ENCODE results near the gene UVRAG. TPM values are rescaled to one million over a fixed set of nuclear protein-coding genes. Genes with fewer than 3 reads are reported as not detected.

Gene UVRAG
- total and polyA plus RNA-seq, 10 donors, result 13.8 to 80.8 (median 42.9) TPM

DNA sequence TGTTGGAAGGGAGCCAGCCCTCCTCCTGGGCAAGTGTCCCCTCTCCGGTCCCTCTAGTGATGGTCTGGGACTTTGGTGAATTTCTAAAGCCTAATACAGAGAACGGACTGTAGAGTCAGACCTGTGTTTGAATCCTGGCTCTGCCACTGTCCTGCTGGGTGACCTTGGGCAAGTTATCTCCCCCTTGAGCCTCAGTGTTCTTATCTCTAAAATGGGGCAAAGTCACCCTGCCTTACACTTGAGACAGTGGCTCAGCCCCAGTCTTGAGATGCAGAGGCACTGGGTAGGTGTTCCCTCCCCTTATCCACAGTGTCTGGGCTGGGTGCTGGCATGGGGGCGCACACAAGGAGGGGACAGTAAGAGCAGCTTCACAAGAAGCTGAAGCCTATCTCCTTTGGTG is 25.5 kb upstream of the UVRAG start:
- Histone ChIP-seq H3K27me3 (replicated peaks in 1 of 7) (no peaks in the 10 kb centered on the region), H3K36me3 (peaks cover 0 to 74% (median 0%) of the 10 kb centered on the region in 6 donors), H3K27ac (no peak overlapping the region), H3K4me1 (no peaks in the 10 kb centered on the region), H3K9me3 (no peaks in the 10 kb centered on the region), H3K4me3 (no peak overlapping the region)
- intact Hi-C loops (cut with DNase I; ENCODE audit: low total_unique reads), result no loop called here
- peak; percentile 29 for DNase-seq
- WGBS, 5 donors, result 92 to 100% (median 94%) methylated on average over 1 to 3 of the region's 3 CpGs
- TF ChIP-seq POLR2AphosphoS5 (IDR thresholded peaks at IDR 0.05) (no peak), POLR2A (IDR thresholded peaks at IDR 0.05) (no peak)

DNA sequence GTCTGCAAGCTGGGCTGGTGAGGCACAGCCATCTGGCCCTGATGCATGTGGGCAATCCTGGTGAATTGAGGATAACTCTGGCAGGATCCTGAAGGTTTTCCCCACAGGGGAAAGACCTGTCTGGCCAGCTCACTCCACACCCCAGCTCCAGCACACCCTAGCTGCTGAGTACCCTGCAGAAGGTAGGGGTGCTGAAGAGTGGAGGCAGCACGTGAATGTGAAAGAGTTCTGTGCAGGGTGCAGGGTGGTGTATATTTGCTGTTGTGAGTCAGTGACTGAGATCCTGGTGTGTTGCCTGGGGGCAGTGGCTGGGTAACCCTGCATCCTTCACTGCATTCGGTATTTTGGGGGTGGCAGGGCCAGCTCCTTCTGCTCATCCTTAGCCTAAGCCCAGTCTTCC is 24.0 kb upstream of the UVRAG start:
- H3K27me3 ChIP-seq (replicated peaks in 1 of 7), result no peaks in the 10 kb centered on the region
- DNase-seq, result peak; percentile 40
- H3K4me3 ChIP-seq, result no peak overlapping the region
- H3K9me3 ChIP-seq, result no peaks in the 10 kb centered on the region
- whole genome bisulfite sequencing, 5 donors, result 75 to 94% (median 83%) methylated on average over 1 to 2 of the region's 2 CpGs
- no peaks in the 10 kb centered on the region for H3K4me1 ChIP-seq
- intact Hi-C loops (cut with DNase I; ENCODE audit: low total_unique reads), result no loop called here
- TF ChIP-seq POLR2AphosphoS5 (IDR thresholded peaks at IDR 0.05) (no peak), POLR2A (IDR thresholded peaks at IDR 0.05) (no peak)
- TF ChIP-seq, protein P1, sequence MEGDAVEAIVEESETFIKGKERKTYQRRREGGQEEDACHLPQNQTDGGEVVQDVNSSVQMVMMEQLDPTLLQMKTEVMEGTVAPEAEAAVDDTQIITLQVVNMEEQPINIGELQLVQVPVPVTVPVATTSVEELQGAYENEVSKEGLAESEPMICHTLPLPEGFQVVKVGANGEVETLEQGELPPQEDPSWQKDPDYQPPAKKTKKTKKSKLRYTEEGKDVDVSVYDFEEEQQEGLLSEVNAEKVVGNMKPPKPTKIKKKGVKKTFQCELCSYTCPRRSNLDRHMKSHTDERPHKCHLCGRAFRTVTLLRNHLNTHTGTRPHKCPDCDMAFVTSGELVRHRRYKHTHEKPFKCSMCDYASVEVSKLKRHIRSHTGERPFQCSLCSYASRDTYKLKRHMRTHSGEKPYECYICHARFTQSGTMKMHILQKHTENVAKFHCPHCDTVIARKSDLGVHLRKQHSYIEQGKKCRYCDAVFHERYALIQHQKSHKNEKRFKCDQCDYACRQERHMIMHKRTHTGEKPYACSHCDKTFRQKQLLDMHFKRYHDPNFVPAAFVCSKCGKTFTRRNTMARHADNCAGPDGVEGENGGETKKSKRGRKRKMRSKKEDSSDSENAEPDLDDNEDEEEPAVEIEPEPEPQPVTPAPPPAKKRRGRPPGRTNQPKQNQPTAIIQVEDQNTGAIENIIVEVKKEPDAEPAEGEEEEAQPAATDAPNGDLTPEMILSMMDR (IDR thresholded peaks at IDR 0.05 in 8 of 11, conservative IDR thresholded peaks at IDR 0.05 in 3 of 11), result no peak
- peaks cover 0 to 62% (median 0%) of the 10 kb centered on the region in 6 donors for H3K36me3 ChIP-seq
- no peak overlapping the region for H3K27ac ChIP-seq

DNA sequence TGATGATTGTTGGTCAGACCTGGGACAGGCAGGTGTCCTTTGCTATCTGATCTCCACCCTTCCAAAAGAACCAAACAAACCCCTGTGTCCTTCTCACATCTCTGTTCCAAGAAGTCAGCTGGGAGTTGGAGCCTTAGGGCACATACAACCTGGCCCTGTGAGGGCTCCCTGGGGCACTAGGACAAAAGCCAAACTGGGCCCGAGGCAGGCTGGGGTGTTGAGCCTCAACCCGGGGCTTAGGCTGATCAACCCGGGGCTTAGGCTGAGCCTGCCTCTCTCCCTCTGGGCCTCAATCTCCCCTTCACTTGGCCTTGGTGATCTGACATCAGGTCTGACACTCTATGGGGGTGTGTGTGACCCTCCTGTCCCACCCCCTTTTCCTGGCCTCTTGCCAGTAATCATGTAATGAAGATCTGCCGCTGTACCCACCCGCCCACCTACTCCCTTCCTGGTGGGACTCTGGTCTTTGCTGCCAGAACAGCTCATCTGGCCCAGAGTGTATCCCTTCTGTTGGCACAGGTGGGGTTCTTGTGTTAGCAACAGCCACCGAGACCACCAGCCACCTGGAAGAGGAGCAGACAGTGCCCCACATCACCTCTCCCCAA is 22.8 kb upstream of the UVRAG start:
- Histone ChIP-seq H3K36me3 (peaks cover 0 to 64% (median 0%) of the 10 kb centered on the region in 6 donors), H3K4me3 (no peak overlapping the region), H3K27ac (no peak overlapping the region), H3K9me3 (no peaks in the 10 kb centered on the region), H3K4me1 (no peaks in the 10 kb centered on the region), H3K27me3 (replicated peaks in 1 of 7) (no peaks in the 10 kb centered on the region)
- WGBS, 5 donors, result 91 to 98% (median 96%) methylated on average over 6 of the region's 6 CpGs
- intact Hi-C loops (cut with DNase I; ENCODE audit: low total_unique reads), result no loop called here
- peak; percentile 51 for DNase-seq
- TF ChIP-seq, protein P1 (IDR thresholded peaks at IDR 0.05 in 8 of 11, conservative IDR thresholded peaks at IDR 0.05 in 3 of 11), result no peak
- TF ChIP-seq POLR2AphosphoS5 (IDR thresholded peaks at IDR 0.05) (no peak), POLR2A (IDR thresholded peaks at IDR 0.05) (no peak)

DNA sequence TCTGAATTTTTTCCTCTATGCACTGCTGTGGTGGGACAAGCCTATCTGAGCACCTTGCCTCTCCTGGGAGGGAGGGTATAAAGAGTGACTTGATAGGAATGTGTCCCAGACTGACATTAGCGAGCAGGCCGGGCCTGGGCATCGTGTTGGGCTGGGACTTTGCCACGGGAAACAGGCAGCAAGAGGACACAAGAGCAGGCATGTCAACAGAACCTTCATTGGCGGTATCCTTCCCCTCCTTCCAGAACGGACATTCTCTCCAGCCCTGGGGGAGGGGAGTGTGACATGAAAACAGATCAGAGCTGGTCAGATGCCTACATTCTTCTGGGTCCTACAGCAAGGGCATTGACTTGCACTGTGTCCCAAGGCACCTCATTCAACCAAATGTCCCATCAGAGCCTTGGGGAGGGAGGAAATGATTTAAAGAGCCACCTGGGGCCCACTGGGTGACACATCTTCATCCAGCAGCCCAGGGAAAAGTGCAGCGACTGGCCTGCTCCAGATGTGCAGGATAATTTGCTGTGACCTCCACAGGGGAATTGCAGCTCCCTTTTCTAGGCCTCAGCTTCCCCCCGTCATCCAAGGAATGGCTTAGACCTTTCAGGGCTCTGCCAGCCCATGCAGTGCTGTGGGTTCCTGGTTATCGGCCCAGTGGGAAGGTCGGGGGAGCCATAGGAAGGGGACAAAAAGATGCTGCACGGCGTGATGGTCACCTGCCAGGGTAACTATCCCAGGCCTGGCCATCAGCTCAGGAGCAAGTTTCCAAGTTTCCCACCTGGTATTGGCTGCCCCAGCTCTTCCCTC is 21.8 kb upstream of the UVRAG start:
- no peak for DNase-seq
- no peak overlapping the region for H3K27ac ChIP-seq
- H3K4me1 ChIP-seq, result no peaks in the 10 kb centered on the region
- no peak for TF ChIP-seq POLR2AphosphoS5 (IDR thresholded peaks at IDR 0.05)
- TF ChIP-seq, protein P1 (IDR thresholded peaks at IDR 0.05 in 8 of 11, conservative IDR thresholded peaks at IDR 0.05 in 3 of 11), result no peak
- no peak for TF ChIP-seq POLR2A (IDR thresholded peaks at IDR 0.05)
- H3K9me3 ChIP-seq, result no peaks in the 10 kb centered on the region
- WGBS, 5 donors, result 86 to 94% (median 90%) methylated on average over 12 of the region's 12 CpGs
- no peaks in the 10 kb centered on the region for H3K27me3 ChIP-seq (replicated peaks in 1 of 7)
- intact Hi-C loops (cut with DNase I; ENCODE audit: low total_unique reads), result no loop called here
- H3K4me3 ChIP-seq, result no peak overlapping the region
- H3K36me3 ChIP-seq, result peaks cover 0 to 64% (median 0%) of the 10 kb centered on the region in 6 donors

Data from spleen (tissue), 11 donors.